ENCODE data around the gene CCNL2.
"Not testable (repeated sequence)": the region's sequence is repeated elsewhere in the genome, so short reads cannot be mapped to it uniquely, and the experiment has no call there.

The CCNL2 gene

GRCh38 chr1:1419813-1420653, 20.9 kb upstream of the CCNL2 start:
- DNase-seq (ENCODE audit: low read depth in 2 of 2): no peak

- DNase-seq (ENCODE audit: low read depth in 2 of 2): no peak
Measured at GRCh38 chr1:1419363-1419812, 20.3 kb upstream of the CCNL2 start.

GRCh38 chr1:1418464-1419362, 19.6 kb upstream of the CCNL2 start:
- DNase-seq (ENCODE audit: low read depth in 2 of 2): no peak

GRCh38 chr1:1417825-1418463, 18.8 kb upstream of the CCNL2 start:
- not testable (repeated sequence) for DNase-seq (ENCODE audit: low read depth in 2 of 2)

- not testable (repeated sequence) for DNase-seq (ENCODE audit: low read depth in 2 of 2)
Measured at GRCh38 chr1:1417396-1417795, 18.3 kb upstream of the CCNL2 start.

- no peak for DNase-seq (ENCODE audit: low read depth in 2 of 2)
Measured at GRCh38 chr1:1415751-1416150, 16.6 kb upstream of the CCNL2 start.

- DNase-seq (ENCODE audit: low read depth in 2 of 2): not testable (repeated sequence)
Measured at GRCh38 chr1:1412311-1412902, 13.3 kb upstream of the CCNL2 start.

GRCh38 chr1:1411626-1412025, 12.5 kb upstream of the CCNL2 start:
- DNase-seq (ENCODE audit: low read depth in 2 of 2): no peak

GRCh38 chr1:1410238-1410637, 11.1 kb upstream of the CCNL2 start:
- DNase-seq (ENCODE audit: low read depth in 2 of 2): not testable (repeated sequence)

GRCh38 chr1:1407636-1408318, 8.6 kb upstream of the CCNL2 start:
- DNase-seq (ENCODE audit: low read depth in 2 of 2): no peak

- peak; percentile 91 to 94 for DNase-seq (ENCODE audit: low read depth in 2 of 2)
Measured at GRCh38 chr1:1406821-1407635, 7.9 kb upstream of the CCNL2 start, which contains the start of gene MRPL20. Gene MRPL20, minus strand, starts transcription at chr1:1407293. Its CDS starts 76 bp downstream, at chr1:1407217.

GRCh38 chr1:1406101-1406820, 7.1 kb upstream of the CCNL2 start:
- DNase-seq (ENCODE audit: low read depth in 2 of 2): no peak

- no peak for DNase-seq (ENCODE audit: low read depth in 2 of 2)
Measured at GRCh38 chr1:1403653-1404052, 4.5 kb upstream of the CCNL2 start.

- not testable (repeated sequence) for DNase-seq (ENCODE audit: low read depth in 2 of 2)
Measured at GRCh38 chr1:1402901-1403392, 3.8 kb upstream of the CCNL2 start.

GRCh38 chr1:1402072-1402900, 3.2 kb upstream of the CCNL2 start:
- no peak for DNase-seq (ENCODE audit: low read depth in 2 of 2)

- DNase-seq (ENCODE audit: low read depth in 2 of 2): no peak
Measured at GRCh38 chr1:1401457-1402010, 2.4 kb upstream of the CCNL2 start.

GRCh38 chr1:1400576-1401456, 1.7 kb upstream of the CCNL2 start:
- no peak for DNase-seq (ENCODE audit: low read depth in 2 of 2)
